GM19397 (cell line): ENCODE measurements around the gene DNASE1L1.
"Not testable (repeated sequence)": the region's sequence is repeated elsewhere in the genome, so short reads cannot be mapped to it uniquely, and the experiment has no call there.

Source experiments
- ATAC-seq: cut with Tn5 transposase; IDR thresholded peaks from one replicate; pipeline ENCODE4 v1.9.1; 2021; ENCODE audit warnings: mild to moderate bottlenecking, moderate library complexity; ENCODE audit not compliant: unreplicated experiment

DNASE1L1 gene

GRCh38 chrX:154408659-154409221, 314 bp downstream of the DNASE1L1 start:
- no peak for ATAC-seq

- ATAC-seq, result no peak
Observed at GRCh38 chrX:154404625-154405192, 4.3 kb downstream of the DNASE1L1 start.

GRCh38 chrX:154403858-154404257, 5.2 kb downstream of the DNASE1L1 start:
- no peak for ATAC-seq

- ATAC-seq, result no peak
Observed at GRCh38 chrX:154403192-154403591, 5.9 kb downstream of the DNASE1L1 start.

- ATAC-seq, result no peak
Observed at GRCh38 chrX:154402622-154403127, 6.4 kb downstream of the DNASE1L1 start.

- ATAC-seq, result no peak
Observed at GRCh38 chrX:154401918-154402621, 7.0 kb downstream of the DNASE1L1 start.

GRCh38 chrX:154401045-154401799, 7.8 kb downstream of the DNASE1L1 start:
- no peak for ATAC-seq

GRCh38 chrX:154400369-154400817, 8.7 kb downstream of the DNASE1L1 start:
- ATAC-seq, result not testable (repeated sequence)

GRCh38 chrX:154399527-154400368, 9.3 kb downstream of the DNASE1L1 start:
- ATAC-seq, result no peak

- ATAC-seq, result peak; percentile 27
Observed at GRCh38 chrX:154398668-154399526, 10.2 kb downstream of the DNASE1L1 start.

GRCh38 chrX:154397888-154398667, 11.0 kb downstream of the DNASE1L1 start, which contains the start of gene RPL10:
Gene RPL10, plus strand, starts transcription at chrX:154398377. Its CDS starts 143 bp downstream, at chrX:154398520.
- ATAC-seq, result peak; percentile 75

GRCh38 chrX:154396973-154397887, 11.8 kb downstream of the DNASE1L1 start:
- ATAC-seq, result peak; percentile 64

GRCh38 chrX:154396363-154396762, 12.7 kb downstream of the DNASE1L1 start:
- ATAC-seq, result not testable (repeated sequence)

GRCh38 chrX:154389812-154390747, 19.0 kb downstream of the DNASE1L1 start:
- peak; percentile 72 for ATAC-seq

GRCh38 chrX:154388649-154389048, 20.4 kb downstream of the DNASE1L1 start:
- ATAC-seq, result not testable (repeated sequence)

- not testable (repeated sequence) for ATAC-seq
Observed at GRCh38 chrX:154388094-154388493, 21.0 kb downstream of the DNASE1L1 start.
